GM12892 (cell line): ENCODE measurements around the gene HIGD2A.
A peak's percentile ranks its signal among the peaks of the same experiment; 100 is the strongest.

Experiments used
- DNase-seq: peaks from one replicate; pipeline ENCODE4 v3.0.0; 2011; ENCODE audit not compliant: insufficient read length
- FAIRE-seq: peaks from 2 replicates; lab custom pipeline; 2011; peaks lifted over from hg19 to GRCh38; lab: Jason Lieb, UNC
- POLR2A ChIP-seq: IDR thresholded peaks from 2 replicates; pipeline ENCODE4 v1.6.1; 2011; ENCODE audit warnings: low read depth, low read length, control low read depth
- POLR2AphosphoS5 ChIP-seq: IDR thresholded peaks from 2 replicates; pipeline ENCODE4 v1.6.1; 2011; ENCODE audit warnings: low read depth, low read length, control low read depth
- TAF1 ChIP-seq: IDR thresholded peaks from 2 replicates; pipeline ENCODE4 v1.6.1; 2011; ENCODE audit warnings: low read depth, mild to moderate bottlenecking, control low read depth, low read length, borderline replicate concordance

HIGD2A gene

GRCh38 chr5:176373100-176373818, 15.3 kb upstream of the HIGD2A start:
- FAIRE-seq (no peak), DNase-seq (no peak)
- TF ChIP-seq TAF1: no peak
- TF ChIP-seq POLR2AphosphoS5: no peak
- TF ChIP-seq POLR2A: no peak

- no peak for TF ChIP-seq POLR2AphosphoS5
- TF ChIP-seq POLR2A: no peak
- no peak for TF ChIP-seq TAF1
- no peak for FAIRE-seq
- DNase-seq: no peak
Measured at GRCh38 chr5:176379881-176380280, 8.7 kb upstream of the HIGD2A start.

GRCh38 chr5:176381423-176381822, 7.1 kb upstream of the HIGD2A start:
- DNase-seq (no peak), FAIRE-seq (no peak)
- no peak for TF ChIP-seq POLR2A
- TF ChIP-seq POLR2AphosphoS5: no peak
- TF ChIP-seq TAF1: no peak

GRCh38 chr5:176381979-176382378, 6.6 kb upstream of the HIGD2A start:
- TF ChIP-seq POLR2A (peak; percentile 44), TAF1 (no peak)
- FAIRE-seq (no peak), DNase-seq (no peak)

- FAIRE-seq (no peak), DNase-seq (no peak)
- TF ChIP-seq POLR2AphosphoS5: no peak
- TF ChIP-seq TAF1: no peak
- TF ChIP-seq POLR2A: no peak; the same call in 1 of the 2 replicates
Measured at GRCh38 chr5:176382721-176383120, 5.8 kb upstream of the HIGD2A start.

GRCh38 chr5:176383248-176383905, 5.2 kb upstream of the HIGD2A start:
- TF ChIP-seq POLR2AphosphoS5 (peak; percentile 62; the same call in 1 of the 2 replicates), POLR2A (no peak; the same call in 1 of the 2 replicates), TAF1 (no peak)
- DNase-seq: no peak
- no peak for FAIRE-seq

GRCh38 chr5:176383961-176384360, 4.6 kb upstream of the HIGD2A start:
- FAIRE-seq: no peak
- TF ChIP-seq TAF1 (no peak), POLR2AphosphoS5 (no peak), POLR2A (no peak)
- DNase-seq: no peak

- no peak for DNase-seq
- no peak for FAIRE-seq
- no peak for TF ChIP-seq POLR2AphosphoS5
- no peak for TF ChIP-seq POLR2A
- TF ChIP-seq TAF1: no peak
Measured at GRCh38 chr5:176384366-176384930, 4.1 kb upstream of the HIGD2A start.

- TF ChIP-seq POLR2A (no peak), POLR2AphosphoS5 (no peak), TAF1 (no peak)
- DNase-seq: no peak
- no peak for FAIRE-seq
Measured at GRCh38 chr5:176384991-176385390, 3.6 kb upstream of the HIGD2A start.

- DNase-seq: no peak
- no peak for TF ChIP-seq POLR2AphosphoS5
- no peak for TF ChIP-seq TAF1
- no peak for FAIRE-seq
Measured at GRCh38 chr5:176386491-176386890, 2.1 kb upstream of the HIGD2A start.

GRCh38 chr5:176387384-176387925, 1.1 kb upstream of the HIGD2A start:
- DNase-seq (no peak), FAIRE-seq (peak; percentile 36)
- no peak for TF ChIP-seq TAF1
- TF ChIP-seq POLR2A: no peak
- TF ChIP-seq POLR2AphosphoS5: no peak
